AG09319 (cell line): ENCODE measurements around the gene ST6GALNAC3.

Experiments used
- DNase-seq: peaks from one replicate; pipeline ENCODE4 v3.0.0-alpha.2; 2010; ENCODE audit warnings: low read depth; ENCODE audit errors: extremely low read depth
- TF ChIP-seq, protein P1 (sequence below): IDR thresholded peaks from 2 replicates; pipeline ENCODE4 v1.5.1; 2011; ENCODE audit warnings: low read depth, mild to moderate bottlenecking, inconsistent platforms, low read length, moderate library complexity

Gene ST6GALNAC3

DNA sequence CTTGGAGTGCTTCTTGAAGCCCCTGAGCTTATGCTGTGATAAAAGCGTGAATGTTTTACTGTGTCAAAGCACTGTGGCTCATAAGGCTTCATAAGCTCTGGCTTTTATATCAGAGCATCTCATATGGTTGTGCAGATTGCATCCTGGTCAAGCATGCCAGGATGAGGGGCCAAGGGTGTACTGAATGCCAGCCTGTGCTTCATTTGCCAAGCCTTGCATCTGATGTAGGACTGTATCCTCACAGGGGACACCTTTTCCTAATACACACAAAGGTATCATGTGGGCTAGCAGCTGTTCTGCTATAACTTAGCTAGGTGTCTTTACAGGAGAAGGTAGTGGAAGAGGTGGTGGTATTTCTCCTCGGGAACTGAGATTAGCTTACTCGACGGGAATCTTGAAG, 134.7 kb downstream of the ST6GALNAC3 start:
- TF ChIP-seq, protein P1, sequence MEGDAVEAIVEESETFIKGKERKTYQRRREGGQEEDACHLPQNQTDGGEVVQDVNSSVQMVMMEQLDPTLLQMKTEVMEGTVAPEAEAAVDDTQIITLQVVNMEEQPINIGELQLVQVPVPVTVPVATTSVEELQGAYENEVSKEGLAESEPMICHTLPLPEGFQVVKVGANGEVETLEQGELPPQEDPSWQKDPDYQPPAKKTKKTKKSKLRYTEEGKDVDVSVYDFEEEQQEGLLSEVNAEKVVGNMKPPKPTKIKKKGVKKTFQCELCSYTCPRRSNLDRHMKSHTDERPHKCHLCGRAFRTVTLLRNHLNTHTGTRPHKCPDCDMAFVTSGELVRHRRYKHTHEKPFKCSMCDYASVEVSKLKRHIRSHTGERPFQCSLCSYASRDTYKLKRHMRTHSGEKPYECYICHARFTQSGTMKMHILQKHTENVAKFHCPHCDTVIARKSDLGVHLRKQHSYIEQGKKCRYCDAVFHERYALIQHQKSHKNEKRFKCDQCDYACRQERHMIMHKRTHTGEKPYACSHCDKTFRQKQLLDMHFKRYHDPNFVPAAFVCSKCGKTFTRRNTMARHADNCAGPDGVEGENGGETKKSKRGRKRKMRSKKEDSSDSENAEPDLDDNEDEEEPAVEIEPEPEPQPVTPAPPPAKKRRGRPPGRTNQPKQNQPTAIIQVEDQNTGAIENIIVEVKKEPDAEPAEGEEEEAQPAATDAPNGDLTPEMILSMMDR, result no peak
- DNase-seq, result no peak

DNA sequence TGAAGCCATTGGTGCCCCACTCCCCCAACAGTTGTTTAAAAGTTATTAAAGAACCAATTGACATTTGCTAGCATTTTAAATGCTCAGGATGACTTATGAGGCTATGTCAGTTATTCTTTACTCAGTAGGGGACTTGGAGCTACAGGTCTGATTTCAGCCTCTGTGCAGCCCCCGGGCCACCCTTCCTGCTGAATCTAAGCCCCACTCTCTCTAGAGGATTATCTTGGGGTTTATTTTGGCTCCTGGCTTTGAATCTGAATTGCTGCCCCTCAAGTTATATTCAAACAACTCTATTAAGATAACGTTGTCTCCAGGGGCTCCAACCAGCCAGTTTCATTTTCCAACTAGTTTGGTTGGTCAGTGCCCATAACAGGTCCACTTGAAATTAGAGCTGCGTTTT, 135.1 kb downstream of the ST6GALNAC3 start:
- TF ChIP-seq, protein P1, result no peak
- DNase-seq, result no peak

DNA sequence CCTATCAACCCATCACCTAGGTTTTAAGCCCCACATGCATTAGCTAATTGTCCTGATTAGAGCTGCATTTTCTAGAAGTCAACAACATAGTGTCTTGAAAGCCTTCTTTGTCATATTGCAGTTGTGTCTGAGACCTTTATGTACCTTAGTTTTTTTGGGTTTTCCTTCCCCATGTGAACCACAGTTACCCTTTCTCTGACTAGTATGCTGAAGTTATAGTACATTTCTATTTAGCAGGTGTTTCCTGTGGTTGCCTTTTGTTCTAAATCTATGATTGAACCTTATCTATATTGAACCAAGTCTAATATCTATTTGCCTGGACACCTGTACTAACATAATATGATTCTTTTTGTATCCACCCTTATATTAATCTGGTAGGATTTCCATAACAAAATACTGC, 135.6 kb downstream of the ST6GALNAC3 start:
- no peak for DNase-seq
- TF ChIP-seq, protein P1, result no peak

DNA sequence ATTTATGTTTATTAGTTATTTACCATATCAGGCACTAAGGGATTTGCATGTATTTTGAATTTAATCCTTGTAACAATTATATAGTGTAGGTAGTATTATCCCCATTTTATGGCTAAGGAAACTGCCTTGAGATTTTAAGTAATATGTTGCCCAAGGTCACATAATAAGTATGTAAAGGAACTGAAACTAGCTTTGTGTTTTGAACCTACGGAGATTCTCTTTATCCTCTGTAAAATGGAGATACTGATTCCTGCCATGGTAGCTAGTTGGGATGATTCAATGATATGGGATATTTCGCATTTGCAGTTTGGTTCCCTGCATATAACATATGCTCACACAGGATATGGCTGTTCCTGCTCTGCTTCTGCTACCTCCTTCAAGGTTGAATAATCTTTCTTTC, 144.3 kb downstream of the ST6GALNAC3 start:
- TF ChIP-seq, protein P1, result no peak
- DNase-seq, result no peak

DNA sequence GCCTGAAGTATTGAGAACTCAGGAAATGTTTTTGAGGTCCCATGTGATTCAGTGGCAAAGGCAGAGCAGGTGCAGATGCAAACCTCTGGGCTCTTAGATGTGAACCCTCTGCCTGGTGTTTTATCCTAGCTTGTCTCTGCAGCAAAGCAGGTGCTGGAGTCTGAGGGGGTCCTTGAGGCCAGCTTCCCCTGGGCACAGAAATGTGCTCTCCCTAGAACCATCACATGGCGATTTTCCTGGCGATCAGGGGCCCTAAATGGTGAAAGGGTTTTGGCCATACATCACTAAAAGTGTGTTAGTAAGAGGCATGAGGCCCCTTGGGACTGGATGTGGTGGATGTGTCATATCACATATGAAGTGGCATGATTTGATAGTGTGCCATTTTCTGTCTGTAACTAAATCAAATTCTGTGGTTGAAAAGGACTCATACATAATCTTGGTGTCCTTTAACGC, 144.8 kb downstream of the ST6GALNAC3 start:
- DNase-seq, result no peak
- TF ChIP-seq, protein P1, result no peak

DNA sequence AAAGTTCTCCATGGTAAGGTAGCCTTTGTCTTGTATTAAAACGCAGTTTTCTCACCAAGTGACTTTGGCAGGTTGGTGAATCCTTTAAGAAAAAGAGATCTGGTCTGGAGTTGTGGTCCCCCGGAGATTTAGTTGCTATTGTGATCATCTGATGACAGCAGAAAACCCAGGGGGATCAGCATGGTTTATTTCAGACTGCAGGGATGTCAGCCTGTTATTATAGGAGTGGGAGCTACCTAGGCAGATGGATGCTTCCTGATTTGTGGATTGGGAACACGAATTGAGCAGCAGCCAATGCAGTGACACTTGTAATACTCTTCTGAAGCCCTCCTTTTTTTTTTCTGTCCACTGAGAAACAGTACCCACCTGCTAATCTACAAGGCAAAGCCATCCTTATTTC, 150.2 kb downstream of the ST6GALNAC3 start:
- DNase-seq, result no peak
- TF ChIP-seq, protein P1, result no peak

DNA sequence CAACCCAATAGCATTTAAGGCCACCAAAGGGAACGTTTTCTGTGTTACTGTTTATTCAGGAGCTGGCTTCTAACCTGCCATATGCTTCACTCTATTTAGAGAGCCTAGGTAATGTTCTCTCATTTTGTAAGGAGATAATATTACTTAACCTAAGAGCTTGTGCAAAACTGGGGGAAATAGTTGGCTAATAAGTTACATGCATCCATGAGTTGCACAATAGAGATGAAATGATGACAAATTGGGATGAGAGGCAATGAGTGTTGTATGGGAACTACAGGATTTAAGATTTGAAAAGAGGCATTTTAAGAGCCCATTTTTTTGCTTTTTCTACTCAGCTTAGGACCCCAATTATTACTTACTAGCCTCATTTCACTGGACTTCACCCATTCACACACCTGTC, 151.0 kb downstream of the ST6GALNAC3 start:
- DNase-seq, result no peak
- TF ChIP-seq, protein P1, result no peak
